Right cardiac atrium (tissue), 5 donors: ENCODE measurements around the gene DNAJB12. TPM values are rescaled to one million over a fixed set of nuclear protein-coding genes. Genes with fewer than 3 reads are reported as not detected.
"Not testable (repeated sequence)": the region's sequence is repeated elsewhere in the genome, so short reads cannot be mapped to it uniquely, and the experiment has no call there.

Experiments used
- ATAC-seq, 2 donors: fragments of 200-7000 bp; cut with Tn5 transposase; one replicate each; pipeline versions ENCODE4 v1.8.0 to v1.9.1; 2020; ENCODE audit warnings: moderate library complexity in 2 of 2, mild to moderate bottlenecking in 1 of 2
- DNase-seq, 3 donors: peaks; one replicate each; pipeline ENCODE4 v3.0.0-alpha.2; 2020
- H3K27ac ChIP-seq: one replicate; pipeline ENCODE4 v1.5.1; 2013; ENCODE audit warnings: mild to moderate bottlenecking, low read length, control low read depth, moderate library complexity
- H3K27me3 ChIP-seq: one replicate; pipeline ENCODE4 v1.6.1; 2013; ENCODE audit not compliant: control insufficient read depth, insufficient read depth
- H3K4me1 ChIP-seq: one replicate; pipeline ENCODE4 v1.6.1; 2013; ENCODE audit warnings: low read length; ENCODE audit not compliant: control insufficient read depth, insufficient read depth
- H3K4me3 ChIP-seq: one replicate; pipeline ENCODE4 v1.5.1; 2013; ENCODE audit warnings: low read length, control low read depth
- H3K9me3 ChIP-seq: one replicate; pipeline ENCODE4 v1.6.1; 2013; ENCODE audit warnings: low read length; ENCODE audit not compliant: control insufficient read depth
- WGBS: extraction: QIAGEN DNeasy Blood & Tissue Kit; methylation state at CpG from one replicate; pipeline ENCODE4 v1.1.7; 2013; 5-methylcytosine and 5-hydroxymethylcytosine counted together
- intact Hi-C, 4 donors: fragments of 100-400 bp; cut with DNase I; formaldehyde crosslinking; loops; one replicate each; pipeline versions ENCODE4 v1.11.0 to v1.14.0; 2022 to 2023
- polyA plus RNA-seq: library from polyadenylated mRNA; stranded (reverse); fragments of 200-250 nt; gene quantifications from one replicate; pipeline ENCODE4 v1.2.3, GENCODE V29; 2013
- total RNA-seq, 4 donors: library from RNA; stranded (reverse); fragmentation: NEBNext Ultra II Directional; extraction: Animal tissue kit (Norgen Biotek cat#: 25700); gene quantifications; one replicate each; pipeline ENCODE4 v1.2.1, GENCODE V29; 2021
- donor health status: healthy with polysubstance abuse.
- donor health status: DM: no; HTN: yes; CAD: no.
- donor health status: DM: no; HTN: no; CAD: no.
- donor health status: DM: no; HTN: yes; CAD: no; lungs with severe emphysema.
- donor health status: DM: yes; HTN: yes; CAD: no.

The DNAJB12 gene
- total and polyA plus RNA-seq, 5 donors = 25.8 to 35.0 (median 29.8) TPM

DNA sequence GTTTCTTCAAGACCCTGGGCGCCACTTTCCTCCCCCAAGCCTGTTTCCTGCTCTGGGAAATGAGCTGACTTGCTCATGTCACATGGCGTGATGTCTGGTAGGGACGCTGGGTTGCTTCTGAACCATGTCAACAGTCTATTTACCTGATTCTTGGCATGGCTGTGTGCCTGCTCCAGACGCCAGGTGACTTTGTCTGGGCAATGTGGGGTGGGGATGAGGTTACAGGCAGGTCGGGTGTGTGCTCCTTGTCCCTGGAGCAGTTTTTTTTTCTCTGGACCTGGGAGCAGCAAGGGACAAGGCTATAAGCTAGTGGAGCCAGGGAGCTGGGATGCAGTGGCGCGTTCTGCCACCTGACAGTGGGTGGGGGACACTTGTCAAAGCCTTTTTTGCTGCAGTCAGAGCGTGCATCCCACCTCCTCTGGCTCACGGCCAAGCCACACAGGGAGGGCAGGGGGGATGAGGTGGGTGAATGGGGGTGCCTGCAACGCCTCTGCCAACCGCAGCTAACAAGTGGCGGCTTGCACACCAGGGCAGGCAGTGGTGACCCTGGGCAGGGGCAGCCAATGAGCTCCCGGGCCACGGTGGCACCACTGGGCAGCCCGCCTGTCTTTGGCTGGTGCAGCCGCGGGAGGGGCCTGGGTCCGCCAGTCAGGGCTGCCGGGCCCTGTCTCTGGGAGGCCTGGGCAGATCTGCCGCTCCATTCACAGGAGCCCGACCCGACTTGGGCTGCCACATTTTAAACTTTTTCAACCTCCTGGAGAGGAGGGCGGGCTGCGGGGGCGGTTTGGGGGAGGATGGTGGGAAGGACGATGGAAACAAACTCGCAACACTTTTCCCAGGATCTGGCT lies 22.9 kb downstream of the DNAJB12 start:
- peak overlapping the region; percentile 61 for H3K27ac ChIP-seq
- DNase-seq (peak; percentile 86 to 94 (median 93)), ATAC-seq (peak; percentile 63 to 64)
- 9% methylated on average over 27 of the region's 27 CpGs for WGBS
- H3K27me3 ChIP-seq = no peaks in the 10 kb centered on the region
- H3K9me3 ChIP-seq = no peaks in the 10 kb centered on the region
- H3K4me3 ChIP-seq = no peak overlapping the region
- intact Hi-C loops = loop anchor here in 3 of 4 donors (10.0 kb wide), 6 partner anchors 57 to 367 kb away; partner anchors contain the start of genes ANAPC16 (in 1 of the 3), ASCC1 (in 1 of the 3), CHST3 (in 1 of the 3) and DDIT4 (in 1 of the 3)
- H3K4me1 ChIP-seq = peaks cover 44% of the 10 kb centered on the region

DNA sequence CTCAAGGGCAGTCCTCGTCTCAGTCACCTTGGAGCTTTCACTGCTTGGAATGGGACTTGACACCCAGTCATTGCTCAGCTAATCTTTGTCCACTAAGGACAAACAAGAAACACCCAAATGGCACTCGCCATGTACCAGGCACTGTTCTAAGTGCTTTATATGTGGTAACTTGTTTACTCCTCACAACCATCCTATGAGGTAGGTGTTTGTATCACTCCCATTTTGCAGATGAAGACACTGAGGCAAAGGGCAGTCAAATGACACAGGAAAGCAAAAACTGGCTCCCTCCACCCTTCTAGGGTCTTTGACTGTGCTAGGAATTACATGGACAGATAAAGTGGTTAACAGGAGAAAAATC lies 24.7 kb downstream of the DNAJB12 start:
- WGBS = 76% methylated on average over 2 of the region's 2 CpGs
- peaks cover 31% of the 10 kb centered on the region for H3K4me1 ChIP-seq
- no peaks in the 10 kb centered on the region for H3K27me3 ChIP-seq
- intact Hi-C loops = loop anchor here in 3 of 4 donors (10.0 kb wide), 6 partner anchors 55 to 365 kb away; partner anchors contain the start of genes ANAPC16 (in 1 of the 3), ASCC1 (in 1 of the 3), CHST3 (in 1 of the 3) and DDIT4 (in 1 of the 3)
- H3K4me3 ChIP-seq = no peak overlapping the region
- peak overlapping the region; percentile 39 for H3K27ac ChIP-seq
- no peaks in the 10 kb centered on the region for H3K9me3 ChIP-seq
- ATAC-seq (no peak), DNase-seq (no peak)

DNA sequence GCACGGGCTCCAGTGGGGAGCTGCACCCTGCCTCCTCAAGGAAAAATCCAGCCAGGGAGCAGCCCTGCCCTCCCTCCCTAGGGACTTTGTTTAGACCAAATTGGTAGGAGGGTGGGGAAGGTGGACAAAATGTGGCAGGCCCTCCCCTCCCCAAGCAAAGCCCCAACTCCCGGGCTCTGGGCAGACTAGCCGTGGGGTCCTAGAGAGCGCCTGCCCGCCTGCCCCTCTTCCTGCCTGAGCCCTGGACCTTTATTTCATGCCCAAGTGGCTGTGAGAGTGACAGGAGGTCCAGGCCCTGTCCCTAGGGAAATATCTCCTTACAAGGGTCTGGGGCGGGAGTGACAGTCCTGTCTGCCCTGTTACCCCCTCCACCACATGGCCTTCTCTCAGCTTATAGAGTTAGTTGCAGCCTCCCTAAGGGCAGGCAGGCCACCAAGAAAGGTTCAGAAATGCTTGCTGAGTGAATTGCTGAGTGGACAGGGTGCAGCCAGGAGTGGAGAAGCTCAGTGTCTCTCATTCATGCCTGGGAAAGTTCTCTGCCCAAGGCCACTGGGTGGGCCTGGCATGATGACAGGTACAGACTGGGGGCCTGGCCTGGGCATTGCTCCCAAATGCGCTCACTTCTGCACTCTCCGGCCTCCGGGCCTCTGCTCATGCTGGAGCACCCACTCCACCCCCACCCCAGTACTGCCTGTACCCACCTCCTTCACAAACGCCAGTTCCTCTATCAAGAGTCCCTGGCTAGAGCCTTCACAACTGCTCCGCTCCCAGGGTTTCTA lies 25.2 kb downstream of the DNAJB12 start:
- DNase-seq (peak in 1 of 3 donors; percentile 75), ATAC-seq (no peak)
- Histone ChIP-seq H3K27ac (peak overlapping the region; percentile 39), H3K4me3 (no peak overlapping the region), H3K4me1 (peaks cover 28% of the 10 kb centered on the region), H3K9me3 (no peaks in the 10 kb centered on the region), H3K27me3 (no peaks in the 10 kb centered on the region)
- 78% methylated on average over 11 of the region's 11 CpGs for WGBS
- intact Hi-C loops = loop anchor here (2.0 to 10.0 kb wide), 8 partner anchors 55 to 365 kb away; partner anchors contain the start of genes DDIT4 (in 3 of the 4), ANAPC16 (in 1 of the 4), ASCC1 (in 1 of the 4) and CHST3 (in 1 of the 4)

DNA sequence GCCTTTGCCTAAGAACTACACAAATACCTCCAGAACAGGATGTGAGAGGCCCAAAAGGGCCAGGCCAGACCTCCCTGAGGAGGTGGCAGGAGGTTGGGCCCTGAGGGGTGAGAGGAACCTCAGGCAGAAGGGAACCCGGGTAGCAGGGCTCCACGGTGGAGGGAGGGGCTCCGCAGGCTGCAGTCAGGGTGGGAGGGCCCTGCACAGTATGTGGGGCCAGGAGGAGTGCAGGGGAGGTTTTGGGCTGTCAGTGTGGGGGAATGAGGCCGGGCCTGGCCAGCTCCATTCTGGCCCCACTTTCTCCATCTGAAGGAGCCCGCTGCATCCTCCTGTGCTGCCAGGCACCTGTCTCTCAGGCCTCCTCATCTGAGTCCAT lies 25.9 kb downstream of the DNAJB12 start:
- H3K4me3 ChIP-seq = no peak overlapping the region
- H3K27me3 ChIP-seq = no peaks in the 10 kb centered on the region
- peak overlapping the region; percentile 17 for H3K27ac ChIP-seq
- WGBS = 57% methylated on average over 5 of the region's 5 CpGs
- no peaks in the 10 kb centered on the region for H3K9me3 ChIP-seq
- peak in 1 of 3 donors; percentile 59 for DNase-seq
- ATAC-seq = no peak
- peaks cover 24% of the 10 kb centered on the region for H3K4me1 ChIP-seq
- intact Hi-C loops = loop anchor here in 3 of 4 donors (2.0 to 10.0 kb wide), 3 partner anchors 54 to 104 kb away; partner anchors contain the start of gene DDIT4 (in 2 of the 3)

DNA sequence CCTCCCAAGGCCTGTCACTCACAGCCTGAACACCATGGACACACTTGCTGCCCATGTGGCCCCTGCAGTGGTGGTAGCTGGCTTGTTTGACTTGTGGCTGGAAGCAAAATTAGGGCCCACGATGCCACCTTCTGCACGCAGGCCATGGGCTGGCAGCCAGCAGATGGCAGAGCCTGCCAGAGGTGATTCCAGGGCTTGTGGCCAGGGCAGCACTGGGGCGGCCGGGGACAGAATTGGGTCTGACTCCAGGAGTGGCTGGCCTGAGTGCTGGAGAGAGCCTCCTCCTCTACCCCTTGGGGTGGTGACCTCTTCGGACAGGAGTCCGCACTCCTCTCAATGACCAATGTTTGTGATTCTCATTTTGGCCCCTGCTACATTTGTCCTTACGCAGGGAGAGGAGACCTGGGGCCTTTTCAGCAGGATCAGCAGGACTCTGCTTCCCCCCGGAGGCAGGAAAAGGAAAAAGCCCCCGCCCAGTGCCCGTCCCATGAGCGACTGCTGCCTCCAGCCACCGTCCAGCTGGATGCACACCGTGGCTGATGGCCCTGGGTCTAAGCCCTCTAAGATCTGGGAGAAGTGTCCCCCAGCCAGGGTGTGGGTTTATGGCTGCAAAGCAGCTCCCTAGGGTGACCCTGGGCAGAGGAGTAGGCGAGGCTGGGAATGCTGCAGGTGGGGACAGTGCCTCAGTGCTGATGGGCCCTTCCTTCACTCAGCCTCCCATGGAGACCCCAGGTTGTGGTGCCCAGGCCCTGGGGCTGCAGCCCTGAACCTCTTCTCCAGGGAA lies 26.5 kb downstream of the DNAJB12 start:
- Histone ChIP-seq H3K9me3 (no peaks in the 10 kb centered on the region), H3K4me1 (peaks cover 21% of the 10 kb centered on the region), H3K27me3 (no peaks in the 10 kb centered on the region), H3K4me3 (no peak overlapping the region), H3K27ac (peak overlapping the region; percentile 44)
- peak; percentile 79 to 89 (median 88) for DNase-seq
- intact Hi-C loops = loop anchor here in 3 of 4 donors (2.0 to 10.0 kb wide), 3 partner anchors 53 to 103 kb away; partner anchors contain the start of gene DDIT4 (in 2 of the 3)
- WGBS = 19% methylated on average over 14 of the region's 14 CpGs
- ATAC-seq = peak; percentile 55 to 64

DNA sequence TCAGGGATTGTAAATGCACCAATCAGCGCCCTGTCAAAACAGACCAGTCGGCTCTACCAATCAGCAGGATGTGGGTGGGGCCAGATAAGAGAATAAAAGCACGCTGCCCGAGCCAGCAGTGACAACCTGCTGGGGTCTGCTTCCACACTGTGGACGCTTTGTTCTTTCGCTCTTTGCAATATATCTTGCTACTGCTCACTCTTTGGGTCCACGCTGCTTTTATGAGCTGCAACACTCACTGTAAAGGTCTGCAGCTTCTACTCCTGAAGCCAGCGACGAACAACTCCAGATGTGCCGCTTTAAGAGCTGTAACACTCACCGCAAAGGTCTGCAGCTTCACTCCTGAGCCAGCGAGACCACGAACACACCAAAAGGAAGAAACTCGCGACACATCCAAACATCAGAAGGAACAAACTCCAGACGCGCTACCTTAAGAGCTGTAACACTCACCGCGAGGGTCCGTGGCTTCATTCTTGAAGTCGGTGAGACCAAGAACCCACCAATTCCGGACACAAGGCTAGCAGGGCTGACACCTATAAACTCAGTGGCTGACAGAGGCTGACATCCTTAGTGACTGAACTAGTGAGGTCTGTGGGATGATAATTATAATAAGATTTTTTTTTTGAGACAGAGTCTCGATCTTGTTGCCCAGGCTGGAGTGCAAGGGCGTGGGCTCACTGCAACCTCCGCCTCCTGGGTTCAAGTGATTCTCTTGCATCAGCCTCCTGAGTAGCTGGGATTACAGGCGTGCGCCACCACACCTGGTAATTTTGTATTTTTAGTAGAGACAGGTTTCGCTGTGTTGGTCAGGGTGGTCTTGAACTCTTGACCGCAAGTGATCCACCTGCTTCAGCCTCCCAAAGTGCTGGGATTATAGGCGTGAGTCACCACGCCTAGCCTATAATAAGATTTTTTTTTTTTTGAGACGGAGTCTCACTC lies 27.8 kb downstream of the DNAJB12 start:
- DNase-seq = peak in 1 of 3 donors; percentile 65
- not testable (repeated sequence) for H3K27ac ChIP-seq, H3K4me3 ChIP-seq, H3K9me3 ChIP-seq, H3K27me3 ChIP-seq, ATAC-seq
- peaks cover 19% of the 10 kb centered on the region for H3K4me1 ChIP-seq
- 87% methylated on average over 32 of the region's 32 CpGs for WGBS
- intact Hi-C loops = loop anchor here in 2 of 4 donors (10.0 kb wide), 2 partner anchors 52 to 102 kb away; partner anchors contain the start of gene DDIT4 (in 2 of the 2)

DNA sequence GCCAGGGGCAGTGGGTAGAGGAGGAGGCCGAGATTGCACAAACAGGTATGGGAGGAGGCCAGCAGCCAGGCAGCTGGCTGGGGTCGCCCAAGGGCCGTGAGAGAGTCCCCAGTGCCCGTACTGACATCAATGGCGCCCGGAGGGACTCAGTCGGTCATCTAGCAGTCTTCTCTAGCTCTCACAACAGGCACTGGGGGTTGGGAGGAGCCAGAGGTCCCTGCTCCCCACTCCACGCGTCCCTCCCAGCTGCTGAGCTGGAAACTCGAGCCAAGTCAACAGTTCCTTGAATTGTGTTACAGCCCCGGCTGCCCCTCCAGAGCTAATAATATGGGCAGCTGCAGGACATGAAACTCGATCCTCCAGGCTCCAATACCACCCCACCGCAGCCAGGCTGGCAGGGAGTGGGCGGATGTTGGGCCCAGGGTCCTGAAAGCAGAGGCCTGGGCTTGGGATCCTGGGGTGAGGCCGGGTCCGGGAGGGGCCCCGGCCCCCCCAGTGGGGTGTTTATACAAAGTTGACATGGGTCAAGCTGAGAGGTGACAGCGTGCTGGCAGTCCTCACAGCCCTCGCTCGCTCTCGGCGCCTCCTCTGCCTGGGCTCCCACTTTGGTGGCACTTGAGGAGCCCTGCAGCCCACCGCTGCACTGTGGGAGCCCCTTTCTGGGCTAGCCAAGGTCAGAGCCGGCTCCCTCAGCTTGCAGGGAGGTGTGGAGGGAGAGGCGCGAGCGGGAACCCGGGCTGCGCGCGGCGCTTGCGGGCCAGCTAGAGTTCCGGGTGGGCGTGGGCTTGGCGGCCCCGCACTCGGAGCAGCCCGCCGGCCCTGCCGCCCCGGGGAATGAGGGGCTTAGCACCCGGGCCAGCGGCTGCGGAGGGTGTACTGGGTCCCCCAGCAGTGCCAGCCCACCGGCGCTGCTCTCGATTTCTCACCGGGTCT lies 29.2 kb downstream of the DNAJB12 start:
- DNase-seq (peak; percentile 85 to 92 (median 91)), ATAC-seq (peak; percentile 53 to 76)
- H3K9me3 ChIP-seq, H3K27me3 ChIP-seq, H3K4me3 ChIP-seq, H3K4me1 ChIP-seq: not testable (repeated sequence)
- H3K27ac ChIP-seq = peak overlapping the region; percentile 58
- intact Hi-C loops = loop anchor here in 2 of 4 donors (10.0 kb wide), 2 partner anchors 51 to 101 kb away; partner anchors contain the start of gene DDIT4 (in 2 of the 2)
- 52% methylated on average over 49 of the region's 49 CpGs for WGBS

DNA sequence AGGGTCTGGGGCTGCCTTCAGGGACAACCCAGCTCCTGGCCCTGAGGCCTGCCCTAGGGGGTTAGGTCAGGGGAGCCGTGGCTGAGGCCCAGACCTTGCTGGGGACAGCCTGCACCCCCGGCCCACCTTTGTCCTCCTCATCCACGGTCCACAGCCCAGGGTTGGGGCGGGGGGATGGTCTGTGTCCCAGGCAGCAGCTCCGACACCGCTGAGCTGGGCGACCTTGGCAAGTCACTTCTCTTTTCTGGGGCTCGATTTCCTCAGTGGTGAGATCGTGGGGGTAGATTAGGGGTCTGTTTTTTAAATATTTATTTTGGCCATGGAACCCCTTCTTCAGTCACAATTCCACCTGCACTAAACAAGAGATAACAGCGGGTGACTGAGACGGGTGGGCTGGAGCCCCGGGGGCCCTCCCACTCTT lies 30.9 kb downstream of the DNAJB12 start:
- H3K27ac ChIP-seq = no peak overlapping the region
- H3K4me3 ChIP-seq = no peak overlapping the region
- intact Hi-C loops = loop anchor here in 2 of 4 donors (10.0 kb wide), 2 partner anchors 49 to 99 kb away; partner anchors contain the start of gene DDIT4 (in 2 of the 2)
- peaks cover 11% of the 10 kb centered on the region for H3K4me1 ChIP-seq
- 76% methylated on average over 12 of the region's 12 CpGs for WGBS
- H3K27me3 ChIP-seq = no peaks in the 10 kb centered on the region
- ATAC-seq = no peak
- DNase-seq = peak in 1 of 3 donors; percentile 61
- H3K9me3 ChIP-seq = no peaks in the 10 kb centered on the region
